Epidermal melanocyte (primary cell): ENCODE results near the gene ARHGAP9.
"Not testable (repeated sequence)": the region's sequence is repeated elsewhere in the genome, so short reads cannot be mapped to it uniquely, and the experiment has no call there.

Experiments
- DNase-seq: peaks from one replicate; pipeline ENCODE4 v3.0.0; 2011; ENCODE audit warnings: low spot score; ENCODE audit not compliant: insufficient read length

ARHGAP9 gene

DNA sequence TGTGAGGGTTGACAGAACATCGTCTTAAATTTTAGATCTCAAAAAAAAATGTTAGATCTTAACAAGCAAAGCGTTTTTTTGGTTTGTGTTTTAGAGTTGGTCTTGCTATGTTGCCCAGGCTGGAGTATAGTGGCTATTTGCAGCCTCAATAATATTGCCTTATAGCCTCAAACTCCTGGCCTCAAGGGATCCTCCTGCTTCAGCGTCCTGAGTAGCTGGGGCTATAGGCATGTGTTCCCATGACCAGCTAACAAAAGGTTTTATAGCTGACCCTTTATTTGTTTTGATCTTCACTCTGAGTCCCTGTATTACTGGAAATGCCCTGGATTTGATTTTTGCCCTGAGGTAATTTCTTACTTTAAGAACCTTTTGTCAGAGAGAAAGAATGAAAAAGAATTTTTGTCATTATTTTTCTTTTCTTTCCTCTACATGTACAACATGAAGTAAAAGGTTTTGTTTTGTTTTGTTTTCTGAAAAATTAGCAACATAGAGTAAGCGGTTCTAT lies 39.9 kb downstream of the ARHGAP9 start:
- DNase-seq = no peak

DNA sequence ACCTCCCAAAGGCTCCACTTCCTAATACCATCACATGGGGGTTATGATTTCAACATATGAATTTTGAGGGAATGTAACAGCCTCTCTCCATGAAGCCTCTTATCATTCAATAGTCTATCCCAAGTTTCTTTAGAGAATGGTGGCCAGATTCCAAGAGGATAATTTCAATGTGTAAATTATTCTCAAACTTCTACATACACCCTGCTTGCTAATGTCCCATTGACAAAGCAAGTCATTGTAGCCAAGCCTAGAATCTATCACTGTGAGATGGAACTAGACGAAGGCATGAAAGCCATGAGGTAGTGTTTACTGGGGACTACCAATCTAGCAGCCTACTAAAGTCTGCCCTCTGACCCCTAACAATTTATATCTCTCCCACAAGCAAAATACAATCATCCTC lies 41.3 kb downstream of the ARHGAP9 start:
- no peak for DNase-seq

GRCh38 chr12:57435293-57435692 lies 44.4 kb downstream of the ARHGAP9 start:
- no peak for DNase-seq

- no peak for DNase-seq
Observed at GRCh38 chr12:57434517-57435223, 45.0 kb downstream of the ARHGAP9 start, which contains the start of gene INHBC. INHBC (plus strand) TSS chr12:57434784; CDS start chr12:57434887, 103 bp downstream.

- no peak for DNase-seq
Observed at GRCh38 chr12:57433370-57433769, 46.3 kb downstream of the ARHGAP9 start.

GRCh38 chr12:57431654-57432188 lies 47.9 kb downstream of the ARHGAP9 start:
- no peak for DNase-seq

DNA sequence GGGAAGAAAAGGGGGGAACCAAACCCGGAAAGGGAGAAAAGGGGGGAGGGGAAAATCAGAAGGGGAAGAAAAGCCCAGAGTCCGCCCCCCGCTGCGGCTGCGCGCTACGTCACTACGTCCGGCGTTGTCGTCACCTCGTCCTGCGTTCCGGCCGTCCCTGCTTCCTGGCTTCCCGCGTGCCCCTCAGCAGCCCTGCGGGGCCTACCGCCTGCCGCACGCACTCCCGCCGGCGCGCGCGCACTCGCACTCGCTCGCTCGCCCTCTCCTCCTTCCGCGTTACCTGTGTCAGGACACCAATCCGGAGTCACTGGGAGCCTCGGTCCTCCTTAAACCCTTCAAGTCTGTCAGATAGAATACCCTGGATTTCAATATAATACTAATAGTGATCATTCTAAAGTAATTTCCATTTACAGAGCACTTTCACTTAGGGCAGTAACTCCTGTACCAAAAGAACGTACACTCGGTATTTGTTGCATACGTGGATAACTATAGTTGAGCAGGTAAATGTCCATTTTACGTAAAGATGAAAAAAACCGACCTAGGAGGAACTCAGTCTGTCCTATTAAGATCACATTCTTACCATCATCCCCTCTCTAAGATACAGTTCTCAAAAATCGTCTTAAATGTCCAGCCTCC lies 48.6 kb downstream of the ARHGAP9 start, which contains the start of gene R3HDM2:
Gene R3HDM2 (minus strand): TSS at position 113 of the 636 bp plus-strand sequence. CDS start 120,615 bp downstream, outside the sequence.
- DNase-seq = peak; percentile 95

DNA sequence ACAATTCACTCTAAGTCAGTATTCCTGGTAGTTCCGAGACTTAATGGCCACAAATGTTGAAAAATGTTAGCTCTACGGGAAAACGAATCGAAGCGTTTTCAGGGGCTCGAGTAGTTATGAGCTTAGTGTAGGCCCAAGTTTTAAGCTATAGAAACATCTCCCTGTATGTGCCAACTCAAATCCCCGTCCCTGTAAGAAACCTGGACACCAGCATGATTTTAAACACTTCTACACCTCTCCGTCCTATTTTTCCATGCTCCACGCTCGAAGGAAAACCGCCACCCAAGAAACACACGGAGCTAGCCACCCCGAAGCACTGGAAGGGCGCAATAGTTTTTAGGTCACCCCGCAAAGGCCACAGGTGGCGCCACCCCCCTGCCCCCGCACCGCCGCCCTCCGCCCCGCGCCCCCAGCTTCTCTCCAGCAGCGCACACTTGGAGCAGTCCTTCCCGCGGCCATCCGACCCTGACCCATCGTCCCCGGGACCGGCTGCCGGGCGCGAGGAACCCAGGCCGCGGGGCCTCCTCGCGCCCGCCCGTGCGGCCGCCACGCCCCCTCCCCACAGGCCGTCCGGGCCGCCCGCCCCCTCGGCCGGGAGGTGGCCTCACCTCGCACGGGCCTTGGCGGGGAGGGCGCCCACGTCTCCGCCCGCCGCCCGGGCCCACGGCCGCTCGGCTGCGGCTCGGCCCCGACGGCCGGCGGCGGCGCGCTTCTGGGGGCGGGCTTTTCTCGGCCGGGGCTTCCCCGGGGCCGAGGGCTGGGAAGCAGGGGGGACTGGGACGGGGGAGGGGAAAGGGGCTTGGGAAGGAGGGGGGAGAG lies 49.3 kb downstream of the ARHGAP9 start:
- DNase-seq = no peak

GRCh38 chr12:57429473-57430111 lies 50.1 kb downstream of the ARHGAP9 start:
- no peak for DNase-seq

DNA sequence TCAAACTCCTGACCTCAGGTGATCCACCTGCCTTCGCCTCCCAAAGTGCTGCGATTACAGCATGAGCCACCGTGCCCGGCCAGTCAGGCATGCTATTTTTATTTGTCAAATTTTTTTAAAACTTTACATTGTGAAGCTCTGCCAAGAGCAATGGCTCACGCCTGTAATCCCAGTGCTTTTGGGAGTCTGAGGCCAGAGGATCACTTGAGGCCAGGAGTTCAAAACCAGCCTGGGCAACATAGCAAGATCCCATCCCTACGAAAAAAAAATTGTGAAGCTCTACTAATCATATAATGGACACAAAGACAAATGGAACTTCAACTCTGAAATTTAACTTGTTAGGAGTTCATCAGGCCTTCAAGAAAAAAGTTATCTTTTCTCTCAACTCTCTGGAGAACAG lies 50.7 kb downstream of the ARHGAP9 start:
- DNase-seq = no peak

- DNase-seq = not testable (repeated sequence)
Observed at GRCh38 chr12:57426948-57427347, 52.7 kb downstream of the ARHGAP9 start.
